H1 (cell line): ENCODE results near the gene IFIT1. TPM values are rescaled to one million over a fixed set of nuclear protein-coding genes. Genes with fewer than 3 reads are reported as not detected.

Experiments used
- CTCF ChIA-PET: fragments of 300-600 bp; sonication (Branson Sonifier 250); formaldehyde crosslinking; loops from one replicate; lab custom pipeline; 2021; ENCODE audit not compliant: partially characterized antibody; lab: Charles Lee
- POLR2A ChIA-PET: fragments of 300-600 bp; sonication (Branson Sonifier 250); formaldehyde crosslinking; loops from one replicate; lab custom pipeline; 2021; ENCODE audit warnings: inconsistent platforms; ENCODE audit not compliant: partially characterized antibody; lab: Charles Lee
- DNase-seq, 2 experiments: peaks; one replicate each; pipeline versions ENCODE4 v3.0.0 to v3.0.0-alpha.2; 2010 to 2022; ENCODE audit warnings: low spot score in 2 of 2, low read depth in 1 of 2, mixed read lengths in 1 of 2
- FAIRE-seq: peaks from 2 replicates; lab custom pipeline; 2011; peaks lifted over from hg19 to GRCh38; lab: Jason Lieb, UNC
- H2AFZ ChIP-seq: 2 replicates; pipeline ENCODE4 v1.8.1; 2012; ENCODE audit warnings: low read length, inconsistent platforms
- H2AK5ac ChIP-seq: 2 replicates; pipeline ENCODE4 v1.6.1; 2013; ENCODE audit warnings: low read depth, low read length
- H2BK120ac ChIP-seq: replicated peaks from 2 replicates; pipeline ENCODE3; 2013; ENCODE audit warnings: low read depth, low read length, inconsistent platforms
- H2BK12ac ChIP-seq: 2 replicates; pipeline ENCODE4 v1.6.1; 2013; ENCODE audit warnings: low read depth, low read length
- H2BK15ac ChIP-seq: 2 replicates; pipeline ENCODE4 v1.6.1; 2013; ENCODE audit warnings: low read length
- H2BK20ac ChIP-seq: 2 replicates; pipeline ENCODE4 v1.6.1; 2013; ENCODE audit warnings: low read length
- H2BK5ac ChIP-seq: 2 replicates; pipeline ENCODE4 v1.6.1; 2013; ENCODE audit warnings: low read depth, low read length
- H3K14ac ChIP-seq: 2 replicates; pipeline ENCODE4 v1.6.1; 2013; ENCODE audit warnings: inconsistent platforms; ENCODE audit not compliant: insufficient read length
- H3K18ac ChIP-seq: 2 replicates; pipeline ENCODE4 v1.6.1; 2013; ENCODE audit warnings: low read length; ENCODE audit errors: extremely low read depth
- H3K23ac ChIP-seq: 2 replicates; pipeline ENCODE4 v1.6.1; 2013; ENCODE audit warnings: inconsistent platforms; ENCODE audit not compliant: insufficient read length
- H3K23me2 ChIP-seq: 2 replicates; pipeline ENCODE4 v1.6.1; 2013; ENCODE audit warnings: low read depth, low read length
- H3K27ac ChIP-seq: 2 replicates; pipeline ENCODE4 v1.6.1; 2011; ENCODE audit warnings: low read depth, low read length, inconsistent platforms
- H3K27me3 ChIP-seq, 4 experiments: replicated peaks in 1 of 4; 1 replicate in 1 of 4; 2 replicates in 3 of 4; pipeline versions ENCODE4 v1.6.1 to v1.8.1; 2011 to 2013; ENCODE audit warnings: low read length in 3 of 4, mild to moderate bottlenecking in 3 of 4, inconsistent platforms in 2 of 4, mixed read lengths in 2 of 4, moderate library complexity in 1 of 4; ENCODE audit not compliant: control insufficient read depth in 3 of 4, insufficient read depth in 3 of 4; ENCODE audit errors: extremely low read depth in 1 of 4
- H3K36me3 ChIP-seq, 4 experiments: 2 replicates each; pipeline versions ENCODE4 v1.6.1 to v1.8.1; 2011 to 2013; ENCODE audit warnings: mild to moderate bottlenecking in 4 of 4, low read length in 3 of 4, moderate library complexity in 2 of 4, control low read depth in 1 of 4, inconsistent platforms in 1 of 4; ENCODE audit not compliant: insufficient read depth in 4 of 4, control insufficient read depth in 2 of 4
- H3K4ac ChIP-seq: replicated peaks from 2 replicates; pipeline ENCODE3; 2013; ENCODE audit warnings: low read length, low read depth, mixed read lengths, inconsistent platforms; ENCODE audit not compliant: insufficient read length
- H3K4me1 ChIP-seq, 4 experiments: replicated peaks in 1 of 4; 1 replicate in 1 of 4; 2 replicates in 3 of 4; pipeline versions ENCODE4 v1.6.1 to v1.8.1; 2011 to 2013; ENCODE audit warnings: low read length in 3 of 4, inconsistent platforms in 2 of 4, mixed read lengths in 1 of 4; ENCODE audit not compliant: insufficient read depth in 4 of 4, control insufficient read depth in 3 of 4
- H3K4me2 ChIP-seq, 2 experiments: 2 replicates each; pipeline versions ENCODE4 v1.6.1 to v1.8.1; 2011 to 2013; ENCODE audit warnings: low read depth in 2 of 2, low read length in 2 of 2, control low read depth in 1 of 2, inconsistent platforms in 1 of 2, mild to moderate bottlenecking in 1 of 2; ENCODE audit not compliant: insufficient read depth in 1 of 2
- H3K4me3 ChIP-seq, 4 experiments: fragments of 200-600, 300-600 bp in 1 of 4; sonication (generic), shearing (Covaris generic), sonication (Bioruptor Twin) in 1 of 4; 2 replicates each; pipeline versions ENCODE4 v1.5.1 to v1.8.1; 2011 to 2016; ENCODE audit warnings: low read length in 4 of 4, low read depth in 3 of 4, control low read depth in 2 of 4, inconsistent platforms in 2 of 4, mild to moderate bottlenecking in 2 of 4, mixed read lengths in 1 of 4, moderate library complexity in 1 of 4; ENCODE audit not compliant: insufficient read depth in 2 of 4; ENCODE audit errors: extremely low read depth in 1 of 4
- H3K56ac ChIP-seq: replicated peaks from 2 replicates; pipeline ENCODE3; 2013; ENCODE audit warnings: low read depth, mild to moderate bottlenecking, mixed read lengths, low read length, inconsistent platforms; ENCODE audit not compliant: insufficient read length
- H3K79me1 ChIP-seq: 2 replicates; pipeline ENCODE4 v1.6.1; 2013; ENCODE audit warnings: low read depth, low read length, control low read depth
- H3K79me2 ChIP-seq, 2 experiments: 2 replicates each; pipeline versions ENCODE4 v1.6.1 to v1.8.1; 2012 to 2013; ENCODE audit warnings: low read length in 2 of 2, mild to moderate bottlenecking in 2 of 2, inconsistent platforms in 1 of 2; ENCODE audit not compliant: insufficient read depth in 2 of 2, control insufficient read depth in 1 of 2
- H3K9ac ChIP-seq, 4 experiments: replicated peaks in 1 of 4; 1 replicate in 1 of 4; 2 replicates in 3 of 4; pipeline versions ENCODE4 v1.6.1 to v1.8.1; 2011 to 2013; ENCODE audit warnings: low read depth in 3 of 4, low read length in 3 of 4, control low read depth in 2 of 4, mild to moderate bottlenecking in 2 of 4, moderate library complexity in 2 of 4, inconsistent platforms in 1 of 4; ENCODE audit errors: extremely low read depth in 1 of 4
- H3K9me3 ChIP-seq, 2 experiments: 2 replicates each; pipeline versions ENCODE4 v1.6.1 to v1.8.1; 2012 to 2013; ENCODE audit warnings: mild to moderate bottlenecking in 2 of 2, moderate library complexity in 2 of 2, control low read depth in 1 of 2, inconsistent platforms in 1 of 2, low read depth in 1 of 2, low read length in 1 of 2, mixed read lengths in 1 of 2; ENCODE audit not compliant: insufficient read depth in 2 of 2
- H4K20me1 ChIP-seq, 2 experiments: replicated peaks in 1 of 2; 2 replicates each; pipeline versions ENCODE3 to v1.8.1; 2011 to 2013; ENCODE audit warnings: inconsistent platforms in 2 of 2, low read length in 2 of 2, mild to moderate bottlenecking in 1 of 2; ENCODE audit not compliant: insufficient read depth in 2 of 2, control insufficient read depth in 1 of 2
- H4K5ac ChIP-seq: 2 replicates; pipeline ENCODE4 v1.6.1; 2013; ENCODE audit warnings: low read length, low read depth, mixed read lengths, inconsistent platforms; ENCODE audit not compliant: insufficient read length
- H4K8ac ChIP-seq: 2 replicates; pipeline ENCODE4 v1.8.0; 2013; ENCODE audit warnings: mild to moderate bottlenecking, moderate library complexity, low read length, inconsistent platforms; ENCODE audit not compliant: insufficient read depth; ENCODE audit errors: extremely low read depth
- H4K91ac ChIP-seq: replicated peaks from 2 replicates; pipeline ENCODE3; 2013; ENCODE audit warnings: low read length, mixed read lengths, inconsistent platforms; ENCODE audit not compliant: insufficient read length
- CBX8 ChIP-seq: fragments of 300-800, 300-1000 bp; sonication (generic); IDR thresholded peaks from 2 replicates; pipeline ENCODE4 v1.7.1; 2016; ENCODE audit warnings: low read depth, low read length, borderline replicate concordance
- FOSL1 ChIP-seq: IDR thresholded peaks from 2 replicates; pipeline ENCODE4 v1.6.1; 2011; ENCODE audit warnings: mild to moderate bottlenecking, low read depth, low read length, moderate library complexity; ENCODE audit not compliant: insufficient read depth
- GABPA ChIP-seq: IDR thresholded peaks from 2 replicates; pipeline ENCODE4 v1.6.1; 2011; ENCODE audit warnings: mild to moderate bottlenecking, low read length, moderate library complexity, borderline replicate concordance; ENCODE audit not compliant: insufficient read depth
- JUND ChIP-seq: IDR thresholded peaks from 2 replicates; pipeline ENCODE4 v1.6.1; 2011; ENCODE audit warnings: mild to moderate bottlenecking, improper control_type of control experiment, low read length
- NRF1 ChIP-seq: IDR thresholded peaks from 2 replicates; pipeline ENCODE4 v1.6.1; 2011; ENCODE audit warnings: mild to moderate bottlenecking, low read depth, low read length, improper control_type of control experiment
- TAF1 ChIP-seq: IDR thresholded peaks from 2 replicates; pipeline ENCODE4 v1.6.1; 2011; ENCODE audit warnings: mild to moderate bottlenecking, low read depth, low read length
- TBP ChIP-seq: IDR thresholded peaks from 2 replicates; pipeline ENCODE4 v1.6.1; 2011; ENCODE audit warnings: low read depth, low read length, improper control_type of control experiment
- ZNF274 ChIP-seq: IDR thresholded peaks from 2 replicates; pipeline ENCODE4 v1.7.0; 2012; ENCODE audit warnings: low read length, borderline replicate concordance; ENCODE audit errors: extremely low read depth
- WGBS, 2 experiments: shearing (Covaris generic) in 1 of 2; methylation state at CpG; one replicate each; pipeline versions ENCODE4 v1.1.6 to v1.1.7; 2013 to 2015; ENCODE audit warnings: low lambda C conversion rate in 2 of 2, mixed read lengths in 2 of 2, inconsistent platforms in 1 of 2, low coverage in 1 of 2, missing lambda C conversion rate in 1 of 2; ENCODE audit not compliant: insufficient replicate concordance in 2 of 2, insufficient coverage in 1 of 2, insufficient read length in 1 of 2; ENCODE audit errors: extremely low coverage in 1 of 2, missing lambda C conversion rate in 1 of 2; 5-methylcytosine and 5-hydroxymethylcytosine counted together
- polyA plus RNA-seq, 7 experiments: library from polyadenylated mRNA; depleted of rRNA in 3 of 7; stranded (reverse) in 5 of 7; unstranded in 2 of 7; fragments of >200 nt in 5 of 7; fragments of 200-250 nt in 2 of 7; gene quantifications; 1 replicate in 5 of 7; 2 replicates in 1 of 7; 4 replicates in 1 of 7; pipeline versions ENCODE4 v1.2.1 to v1.2.3, GENCODE V29; 2011 to 2013; ENCODE audit warnings: missing spikeins in 2 of 7, mixed read lengths in 2 of 7
- total RNA-seq: library from RNA; stranded (reverse); fragmentation: NEBNext Ultra II Directional; extraction: Animal tissue kit (Norgen Biotek cat#: 25700); gene quantifications from 2 replicates; pipeline ENCODE4 v1.2.1, GENCODE V29; 2021

IFIT1 gene
- total and polyA plus RNA-seq, 2 of the 8 experiments (the other 6 are each of a cell fraction or from before 2014, with no cell fraction given) = 0.94 to 1.5 TPM

DNA sequence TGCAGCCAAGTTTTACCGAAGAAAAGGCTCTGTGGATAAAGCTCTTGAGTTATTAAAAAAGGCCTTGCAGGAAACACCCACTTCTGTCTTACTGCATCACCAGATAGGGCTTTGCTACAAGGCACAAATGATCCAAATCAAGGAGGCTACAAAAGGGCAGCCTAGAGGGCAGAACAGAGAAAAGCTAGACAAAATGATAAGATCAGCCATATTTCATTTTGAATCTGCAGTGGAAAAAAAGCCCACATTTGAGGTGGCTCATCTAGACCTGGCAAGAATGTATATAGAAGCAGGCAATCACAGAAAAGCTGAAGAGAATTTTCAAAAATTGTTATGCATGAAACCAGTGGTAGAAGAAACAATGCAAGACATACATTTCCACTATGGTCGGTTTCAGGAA, 10.6 kb downstream of the IFIT1 start:
- Histone ChIP-seq H3K56ac (no peak overlapping the region), H2AK5ac (no peak overlapping the region), H3K9me3 (no peaks in the 10 kb centered on the region), H3K27me3 (no peaks in the 10 kb centered on the region), H4K20me1 (no peaks in the 10 kb centered on the region), H3K4me1 (no peaks in the 10 kb centered on the region), H3K9ac (no peak overlapping the region), H2BK20ac (no peak overlapping the region), H3K36me3 (no peaks in the 10 kb centered on the region; a peak in 1 of 8 replicates), H3K4me2 (no peak overlapping the region), H3K79me1 (no peaks in the 10 kb centered on the region), H2BK120ac (no peak overlapping the region), H4K5ac (no peak overlapping the region), H2AFZ (no peak overlapping the region), H4K8ac (no peak overlapping the region), H3K4ac (no peak overlapping the region), H4K91ac (no peak overlapping the region), H3K79me2 (no peaks in the 10 kb centered on the region), H3K14ac (no peak overlapping the region), H3K4me3 (no peak overlapping the region), H3K23ac (no peak overlapping the region), H3K18ac (no peak overlapping the region), H3K27ac (no peak overlapping the region), H2BK15ac (no peak overlapping the region), H2BK5ac (no peak overlapping the region), H3K23me2 (no peaks in the 10 kb centered on the region), H2BK12ac (no peak overlapping the region)
- POLR2A ChIA-PET = interaction anchor here (2.4 kb wide), 1 partner anchor 12 kb away, joined by 7 read pairs; the partner anchor contains the start of gene IFIT5
- DNase-seq = peak in 1 of 2 experiments; percentile 4
- FAIRE-seq = no peak
- CTCF ChIA-PET = interaction anchor here (0.7 to 1.4 kb wide), 4 partner anchors 10 to 162 kb away, joined by 3 to 4 read pairs (median 4); partner anchors contain the start of gene IFIT1
- WGBS, 2 experiments = 93% methylated on average over 2 of the region's 2 CpGs; no CpG with 5 or more reads in 1 of the 2 experiments
- no peak for TF ChIP-seq CBX8
- TF ChIP-seq TAF1 = no peak
- TF ChIP-seq TBP = no peak
- TF ChIP-seq NRF1 = no peak
- no peak for TF ChIP-seq GABPA
- TF ChIP-seq ZNF274 = no peak
- no peak for TF ChIP-seq JUND
- no peak for TF ChIP-seq FOSL1
